Suppressor macrophage treated with lipopolysaccharide for 1 hour (primary cell): ENCODE results near the gene LRP11.

Experiments
- DNase-seq, 3 donors: peaks; one replicate each; pipeline ENCODE4 v3.0.0-alpha.2; 2020 to 2022

LRP11 gene

GRCh38 chr6:149771925-149772324 is 92.2 kb downstream of the LRP11 start:
- DNase-seq, result no peak

GRCh38 chr6:149771185-149771584 is 93.0 kb downstream of the LRP11 start:
- DNase-seq, result no peak

- DNase-seq, result peak in 1 of 3 donors; percentile 6
These were observed 94.5 kb downstream of the LRP11 start for GRCh38 chr6:149769676-149770075.
